ENCODE data around the gene CTNNA2. TPM values are rescaled to one million over a fixed set of nuclear protein-coding genes. Genes with fewer than 3 reads are reported as not detected.

CTNNA2 gene
- total RNA-seq, 1 experiment from 2014 or later, result 2.6 TPM

GRCh38 chr2:80300346-80300745 is 787.5 kb downstream of the CTNNA2 start:
- H3K27me3 ChIP-seq (ENCODE audit: control insufficient read depth, insufficient read depth, low read length), result peaks cover 43% of the 10 kb centered on the region

GRCh38 chr2:80300954-80301353 is 788.1 kb downstream of the CTNNA2 start:
- Histone ChIP-seq H3K27me3 (ENCODE audit: control insufficient read depth, insufficient read depth, low read length) (peaks cover 50% of the 10 kb centered on the region), H3K4me3 (ENCODE audit: insufficient read depth, low read depth, low read length) (no peak overlapping the region)
- peak; percentile 20 for DNase-seq

More at GRCh38 chr2:80300346-80300745, 787.5 kb downstream of the CTNNA2 start:
- Histone ChIP-seq H3K36me3 (replicated peaks; ENCODE audit: control insufficient read depth, insufficient read depth, low read length) (no peaks in the 10 kb centered on the region), H3K4me3 (ENCODE audit: insufficient read depth, low read depth, low read length) (no peak overlapping the region)
- peak; percentile 31 for DNase-seq

GRCh38 chr2:80302001-80302313 is 789.1 kb downstream of the CTNNA2 start:
- Histone ChIP-seq H3K36me3 (replicated peaks; ENCODE audit: control insufficient read depth, insufficient read depth, low read length) (no peaks in the 10 kb centered on the region), H3K4me3 (ENCODE audit: insufficient read depth, low read depth, low read length) (no peak overlapping the region), H3K27me3 (ENCODE audit: control insufficient read depth, insufficient read depth, low read length) (peaks cover 55% of the 10 kb centered on the region)
- DNase-seq, result peak; percentile 45

More at GRCh38 chr2:80300954-80301353, 788.1 kb downstream of the CTNNA2 start:
- H3K36me3 ChIP-seq (replicated peaks; ENCODE audit: control insufficient read depth, insufficient read depth, low read length), result no peaks in the 10 kb centered on the region

GRCh38 chr2:80302314-80303005 is 789.6 kb downstream of the CTNNA2 start:
- Histone ChIP-seq H3K27me3 (ENCODE audit: control insufficient read depth, insufficient read depth, low read length) (peaks cover 55% of the 10 kb centered on the region), H3K4me3 (ENCODE audit: insufficient read depth, low read depth, low read length) (peak overlapping the region; percentile 38; the same call in 1 of the 2 replicates), H3K36me3 (replicated peaks; ENCODE audit: control insufficient read depth, insufficient read depth, low read length) (no peaks in the 10 kb centered on the region)
- peak; percentile 56 for DNase-seq

GRCh38 chr2:80303006-80303908 is 790.4 kb downstream of the CTNNA2 start:
- Histone ChIP-seq H3K27me3 (ENCODE audit: control insufficient read depth, insufficient read depth, low read length) (peaks cover 55% of the 10 kb centered on the region), H3K36me3 (replicated peaks; ENCODE audit: control insufficient read depth, insufficient read depth, low read length) (no peaks in the 10 kb centered on the region), H3K4me3 (ENCODE audit: insufficient read depth, low read depth, low read length) (peak overlapping the region; percentile 38)
- DNase-seq, result peak; percentile 74

GRCh38 chr2:80303909-80304837 is 791.3 kb downstream of the CTNNA2 start, which contains the start of gene LRRTM1:
Gene LRRTM1 (minus strand): TSS chr2:80304752. CDS start chr2:80303819, 933 bp downstream.
- peaks cover 55% of the 10 kb centered on the region for H3K27me3 ChIP-seq (ENCODE audit: control insufficient read depth, insufficient read depth, low read length)
- H3K36me3 ChIP-seq (replicated peaks; ENCODE audit: control insufficient read depth, insufficient read depth, low read length), result no peaks in the 10 kb centered on the region
- peak; percentile 77 for DNase-seq
- peak within 1 kb of the TSS; percentile 47 for H3K4me3 ChIP-seq (ENCODE audit: insufficient read depth, low read depth, low read length)

GRCh38 chr2:80311304-80311703 is 798.5 kb downstream of the CTNNA2 start:
- H3K27me3 ChIP-seq (ENCODE audit: control insufficient read depth, insufficient read depth, low read length), result peaks cover 2% of the 10 kb centered on the region; the same call in 1 of the 2 replicates
- H3K4me3 ChIP-seq (ENCODE audit: insufficient read depth, low read depth, low read length), result no peak overlapping the region
- H3K36me3 ChIP-seq (replicated peaks; ENCODE audit: control insufficient read depth, insufficient read depth, low read length), result no peaks in the 10 kb centered on the region
- DNase-seq, result no peak

- H3K27me3 ChIP-seq (ENCODE audit: control insufficient read depth, insufficient read depth, low read length), result no peaks in the 10 kb centered on the region
- H3K4me3 ChIP-seq (ENCODE audit: insufficient read depth, low read depth, low read length), result no peak overlapping the region
- DNase-seq, result no peak
- H3K36me3 ChIP-seq (replicated peaks; ENCODE audit: control insufficient read depth, insufficient read depth, low read length), result no peaks in the 10 kb centered on the region
These were observed 799.5 kb downstream of the CTNNA2 start for GRCh38 chr2:80312282-80312839.

GRCh38 chr2:80322311-80322920 is 809.6 kb downstream of the CTNNA2 start:
- Histone ChIP-seq H3K4me3 (ENCODE audit: insufficient read depth, low read depth, low read length) (peak overlapping the region; percentile 27; the same call in 1 of the 2 replicates), H3K27me3 (ENCODE audit: control insufficient read depth, insufficient read depth, low read length) (peaks cover 19% of the 10 kb centered on the region; the same call in 1 of the 2 replicates), H3K36me3 (replicated peaks; ENCODE audit: control insufficient read depth, insufficient read depth, low read length) (no peaks in the 10 kb centered on the region)
- peak; percentile 75 for DNase-seq

- DNase-seq, result no peak
- Histone ChIP-seq H3K27me3 (ENCODE audit: control insufficient read depth, insufficient read depth, low read length) (peaks cover 19% of the 10 kb centered on the region; the same call in 1 of the 2 replicates), H3K36me3 (replicated peaks; ENCODE audit: control insufficient read depth, insufficient read depth, low read length) (no peaks in the 10 kb centered on the region), H3K4me3 (ENCODE audit: insufficient read depth, low read depth, low read length) (peak overlapping the region; percentile 27; the same call in 1 of the 2 replicates)
These were observed 810.1 kb downstream of the CTNNA2 start for GRCh38 chr2:80322958-80323357.

- no peak for DNase-seq
- Histone ChIP-seq H3K4me3 (ENCODE audit: insufficient read depth, low read depth, low read length) (no peak overlapping the region), H3K36me3 (replicated peaks; ENCODE audit: control insufficient read depth, insufficient read depth, low read length) (no peaks in the 10 kb centered on the region), H3K27me3 (ENCODE audit: control insufficient read depth, insufficient read depth, low read length) (peaks cover 19% of the 10 kb centered on the region; the same call in 1 of the 2 replicates)
These were observed 810.8 kb downstream of the CTNNA2 start for GRCh38 chr2:80323610-80324009.

- DNase-seq, result no peak
- Histone ChIP-seq H3K36me3 (replicated peaks; ENCODE audit: control insufficient read depth, insufficient read depth, low read length) (no peaks in the 10 kb centered on the region), H3K4me3 (ENCODE audit: insufficient read depth, low read depth, low read length) (no peak overlapping the region), H3K27me3 (ENCODE audit: control insufficient read depth, insufficient read depth, low read length) (peaks cover 19% of the 10 kb centered on the region; the same call in 1 of the 2 replicates)
These were observed 811.7 kb downstream of the CTNNA2 start for GRCh38 chr2:80324525-80324924.

GRCh38 chr2:80326214-80326613 is 813.4 kb downstream of the CTNNA2 start:
- peaks cover 19% of the 10 kb centered on the region; the same call in 1 of the 2 replicates for H3K27me3 ChIP-seq (ENCODE audit: control insufficient read depth, insufficient read depth, low read length)
- H3K4me3 ChIP-seq (ENCODE audit: insufficient read depth, low read depth, low read length), result no peak overlapping the region
- no peaks in the 10 kb centered on the region for H3K36me3 ChIP-seq (replicated peaks; ENCODE audit: control insufficient read depth, insufficient read depth, low read length)
- DNase-seq, result peak; percentile 25
